Mucosa of stomach (tissue), 1 donor: ENCODE data around the gene DPP9.
"Not testable (repeated sequence)": the region's sequence is repeated elsewhere in the genome, so short reads cannot be mapped to it uniquely, and the experiment has no call there.

ENCODE experiments used
- H3K27me3 ChIP-seq: one replicate; pipeline ENCODE4 v1.7.0; 2013; ENCODE audit warnings: mild to moderate bottlenecking, low read length; ENCODE audit not compliant: control insufficient read depth, insufficient read depth
- H3K36me3 ChIP-seq: one replicate; pipeline ENCODE4 v1.7.0; 2013; ENCODE audit warnings: low read length; ENCODE audit not compliant: control insufficient read depth, insufficient read depth
- H3K4me1 ChIP-seq: one replicate; pipeline ENCODE4 v1.7.0; 2013; ENCODE audit warnings: mild to moderate bottlenecking, low read length; ENCODE audit not compliant: control insufficient read depth, insufficient read depth
- H3K4me3 ChIP-seq: one replicate; pipeline ENCODE4 v1.7.0; 2013; ENCODE audit warnings: low read length
- H3K9ac ChIP-seq: one replicate; pipeline ENCODE4 v1.7.0; 2013; ENCODE audit warnings: mild to moderate bottlenecking, low read length, moderate library complexity
- H3K9me3 ChIP-seq: one replicate; pipeline ENCODE4 v1.7.0; 2013; ENCODE audit warnings: mild to moderate bottlenecking, low read length, moderate library complexity; ENCODE audit not compliant: control insufficient read depth
- donor health status: Pancreatic carcinoma.

Gene DPP9

DNA sequence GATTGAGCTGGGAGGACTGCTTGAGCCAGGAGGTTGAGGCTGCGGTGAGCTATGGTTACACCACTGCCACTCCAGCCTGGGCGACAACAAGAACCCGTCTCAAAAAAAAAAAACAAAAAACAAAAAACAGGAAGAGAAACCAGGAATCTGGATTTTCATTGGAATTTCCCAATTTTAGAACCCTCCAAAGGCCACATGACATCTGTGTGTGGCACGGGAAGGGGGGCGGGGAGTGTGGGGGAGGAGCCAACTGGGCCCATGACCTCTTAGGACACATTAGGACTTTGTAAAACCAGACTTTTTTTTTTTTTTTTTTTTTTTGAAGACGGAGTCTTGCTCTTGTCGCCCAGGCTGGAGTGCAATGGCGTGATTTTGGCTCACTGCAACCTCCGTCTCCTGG lies 32.3 kb downstream of the DPP9 start:
- Histone ChIP-seq H3K9me3 (no peaks in the 10 kb centered on the region), H3K4me3 (no peak overlapping the region), H3K36me3 (peaks cover 7% of the 10 kb centered on the region), H3K4me1 (peaks cover 4% of the 10 kb centered on the region), H3K9ac (no peak overlapping the region), H3K27me3 (no peaks in the 10 kb centered on the region)

DNA sequence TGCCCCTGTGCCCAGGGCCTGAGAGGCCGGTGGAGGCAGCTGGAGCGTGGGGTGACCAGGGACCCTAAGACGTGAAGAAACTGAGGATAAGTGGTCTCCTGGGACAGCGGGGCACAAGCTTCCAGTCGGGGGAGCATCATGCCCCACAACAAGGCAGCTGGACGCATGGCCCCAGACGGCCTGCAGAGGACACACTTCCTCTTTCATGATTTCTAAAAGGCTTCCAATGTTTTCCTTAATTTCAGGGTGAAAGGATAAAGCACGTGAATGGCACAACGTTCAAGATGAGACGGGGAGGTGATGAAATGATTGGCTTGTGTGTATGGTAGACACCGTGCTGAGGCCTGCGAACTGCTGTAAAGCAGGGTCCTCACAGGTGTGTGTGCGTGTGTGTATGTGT lies 33.3 kb downstream of the DPP9 start:
- Histone ChIP-seq H3K4me1 (peaks cover 4% of the 10 kb centered on the region), H3K4me3 (no peak overlapping the region), H3K36me3 (peaks cover 7% of the 10 kb centered on the region), H3K9ac (no peak overlapping the region), H3K9me3 (no peaks in the 10 kb centered on the region), H3K27me3 (no peaks in the 10 kb centered on the region)

DNA sequence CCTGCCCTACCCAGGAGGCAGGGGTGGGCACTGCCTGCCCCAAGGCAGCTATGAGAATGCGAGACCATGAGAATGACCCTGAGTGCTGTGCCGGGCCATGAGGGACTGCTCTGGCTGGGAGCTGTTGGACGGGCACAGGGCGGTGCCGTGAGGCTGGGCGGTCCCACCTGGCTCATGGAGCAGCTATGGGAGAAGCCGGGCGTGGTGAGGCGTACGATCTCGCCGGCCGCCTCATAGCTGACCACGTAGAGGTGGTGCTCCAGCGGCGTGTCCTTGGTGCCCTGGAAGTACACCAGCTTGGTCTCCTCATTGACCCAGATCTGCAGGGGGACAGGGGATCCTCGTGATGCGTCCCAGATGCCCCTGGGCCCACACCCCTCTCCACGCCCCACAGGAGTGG lies 34.2 kb downstream of the DPP9 start:
- Histone ChIP-seq H3K4me3 (no peak overlapping the region), H3K9me3 (no peaks in the 10 kb centered on the region), H3K4me1 (peaks cover 1% of the 10 kb centered on the region), H3K36me3 (peaks cover 9% of the 10 kb centered on the region), H3K27me3 (no peaks in the 10 kb centered on the region), H3K9ac (no peak overlapping the region)

DNA sequence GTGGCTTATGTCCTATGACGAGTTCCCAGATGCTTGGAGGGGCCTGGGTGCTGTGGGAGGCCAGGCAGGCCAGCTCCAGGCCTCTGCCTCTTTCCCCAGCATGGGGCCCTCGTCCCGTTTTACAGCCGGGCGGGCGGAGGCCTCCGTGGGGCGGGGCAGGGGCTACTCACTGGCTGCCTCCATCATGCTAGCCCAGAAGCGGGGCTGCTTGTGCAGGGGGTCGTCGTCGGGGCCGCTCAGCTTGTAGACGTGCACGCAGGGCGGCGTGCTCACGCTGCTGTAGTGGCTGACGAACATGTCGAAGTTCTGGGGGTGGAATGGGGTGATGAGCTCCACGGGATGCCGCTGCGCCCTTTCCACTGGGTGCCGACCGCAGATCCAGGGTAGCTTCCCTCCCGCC lies 35.1 kb downstream of the DPP9 start:
- Histone ChIP-seq H3K4me3 (no peak overlapping the region), H3K9me3 (no peaks in the 10 kb centered on the region), H3K27me3 (no peaks in the 10 kb centered on the region), H3K36me3 (peaks cover 4% of the 10 kb centered on the region), H3K4me1 (no peaks in the 10 kb centered on the region), H3K9ac (no peak overlapping the region)

DNA sequence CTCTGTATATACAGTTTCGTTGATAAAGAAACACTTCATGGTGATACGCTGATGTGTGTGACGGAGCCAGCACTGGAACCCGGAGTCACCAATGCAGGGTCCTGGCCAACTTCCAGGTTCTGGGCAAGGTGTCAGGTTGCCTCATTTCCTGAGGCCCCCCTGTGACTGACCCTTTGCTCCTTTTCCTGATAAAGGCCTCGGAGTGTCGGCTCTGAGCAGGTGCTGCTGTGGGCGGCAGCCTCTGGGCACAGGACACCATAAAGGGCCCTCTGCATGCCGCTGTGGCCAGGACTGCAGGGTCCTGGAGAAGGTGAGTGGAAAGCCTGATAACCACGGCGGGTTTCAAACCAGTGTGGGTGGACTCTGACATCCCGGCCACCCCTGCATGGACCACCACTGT lies 36.2 kb downstream of the DPP9 start:
- Histone ChIP-seq H3K27me3 (no peaks in the 10 kb centered on the region), H3K36me3 (peaks cover 4% of the 10 kb centered on the region), H3K4me3 (no peak overlapping the region), H3K9me3 (no peaks in the 10 kb centered on the region), H3K9ac (no peak overlapping the region), H3K4me1 (no peaks in the 10 kb centered on the region)

DNA sequence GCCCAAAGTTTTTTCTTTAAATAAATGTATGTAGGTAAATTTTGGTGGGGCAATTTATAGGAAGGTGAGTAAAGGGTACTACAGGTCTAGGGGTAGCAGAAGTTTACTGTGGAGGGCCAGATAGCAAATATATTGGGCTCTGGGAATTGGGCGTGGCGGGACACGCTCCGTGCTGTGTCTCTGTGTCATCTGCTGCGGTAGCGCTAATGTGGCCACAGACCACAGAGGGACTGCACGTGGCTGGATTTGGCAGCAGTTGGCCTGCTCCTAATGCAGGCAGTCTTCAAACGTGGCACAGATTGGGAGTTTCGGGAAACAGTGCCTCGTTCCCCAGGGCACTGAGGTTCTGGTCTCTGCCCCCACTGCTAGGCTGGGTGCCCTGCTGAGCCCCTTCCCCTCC lies 36.9 kb downstream of the DPP9 start:
- Histone ChIP-seq H3K4me1 (no peaks in the 10 kb centered on the region), H3K9me3 (no peaks in the 10 kb centered on the region), H3K9ac (no peak overlapping the region), H3K4me3 (no peak overlapping the region), H3K36me3 (peaks cover 7% of the 10 kb centered on the region), H3K27me3 (no peaks in the 10 kb centered on the region)

DNA sequence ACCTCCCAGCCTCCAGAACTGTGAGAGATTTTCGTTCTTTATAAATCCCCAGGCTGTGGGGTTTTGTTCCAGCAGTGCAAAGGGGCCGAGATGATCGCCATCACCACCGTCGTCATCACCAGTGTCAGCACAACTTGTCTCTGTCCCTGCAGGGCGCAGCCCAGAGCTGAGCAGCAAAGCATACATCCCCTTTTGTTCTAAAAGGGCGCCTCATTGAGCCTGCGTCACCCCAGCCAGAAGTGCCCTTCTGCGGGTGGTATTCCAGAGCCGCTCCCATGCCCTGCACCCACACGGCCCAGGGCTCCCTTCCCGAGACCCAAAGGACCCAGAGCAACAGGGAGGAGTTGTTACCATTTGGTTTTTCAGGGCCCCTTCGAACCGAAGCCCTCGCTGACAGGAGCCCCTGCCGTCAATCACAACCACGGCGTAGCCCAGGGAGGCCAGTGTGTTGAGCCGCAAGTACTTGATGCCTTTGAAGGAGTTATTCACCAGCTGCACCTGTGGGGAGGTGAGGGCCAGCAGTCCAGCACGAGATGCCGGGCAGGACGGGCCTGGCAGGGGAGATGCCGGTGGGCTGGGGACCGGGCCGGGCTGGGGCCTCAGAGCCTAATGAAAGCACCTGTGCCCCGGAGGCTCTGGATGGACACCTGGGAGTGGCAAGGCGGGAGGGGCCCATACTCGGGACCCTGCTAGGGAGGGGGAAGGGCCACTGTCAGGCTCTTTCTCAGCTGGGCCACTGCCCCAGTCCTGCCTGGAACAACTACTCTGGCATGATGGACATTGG lies 39.1 kb downstream of the DPP9 start:
- Histone ChIP-seq H3K27me3 (no peaks in the 10 kb centered on the region), H3K9ac (no peak overlapping the region), H3K4me1 (no peaks in the 10 kb centered on the region), H3K9me3 (no peaks in the 10 kb centered on the region), H3K36me3 (peaks cover 7% of the 10 kb centered on the region), H3K4me3 (no peak overlapping the region)

DNA sequence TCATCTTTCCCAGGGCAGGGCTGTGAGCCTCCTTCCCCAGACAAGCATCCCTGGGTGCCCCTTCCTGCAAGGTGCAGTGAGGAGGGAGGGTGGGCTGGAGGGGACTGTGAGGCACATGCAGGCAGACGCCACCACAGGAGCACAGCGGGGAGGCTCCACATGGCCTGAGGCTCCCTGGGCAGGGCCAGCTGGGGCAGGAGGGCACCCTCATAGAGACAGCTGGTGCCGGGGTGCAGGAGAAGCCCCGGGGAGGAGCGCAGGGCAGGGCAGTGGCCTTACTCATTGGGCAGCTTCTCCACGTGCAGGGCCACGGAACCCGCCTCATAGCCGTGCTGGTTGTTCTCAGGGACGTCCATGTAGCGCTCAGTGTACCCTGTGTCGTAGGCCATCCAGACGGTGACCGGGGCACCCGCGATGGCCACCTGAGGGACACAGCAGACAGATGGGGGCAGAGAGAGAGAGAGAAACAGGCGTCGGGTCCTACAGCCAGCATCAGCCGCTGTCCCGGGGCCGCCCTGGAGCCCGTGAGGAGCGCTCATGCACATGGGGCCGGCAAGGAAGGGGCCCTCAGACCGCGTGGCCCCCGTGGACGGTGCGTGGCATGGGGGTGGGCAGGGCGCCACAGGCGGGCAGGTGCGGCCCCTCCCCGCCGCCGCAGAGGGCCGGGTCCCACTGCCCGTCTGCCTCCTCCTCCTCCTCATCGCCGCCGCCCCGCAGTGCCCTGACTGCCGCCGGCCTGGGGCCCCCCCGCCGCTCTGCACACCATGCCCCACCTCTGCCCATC lies 41.0 kb downstream of the DPP9 start:
- Histone ChIP-seq H3K9ac (no peak overlapping the region), H3K36me3 (peaks cover 7% of the 10 kb centered on the region), H3K27me3 (no peaks in the 10 kb centered on the region), H3K4me1 (no peaks in the 10 kb centered on the region), H3K9me3 (no peaks in the 10 kb centered on the region), H3K4me3 (no peak overlapping the region)

DNA sequence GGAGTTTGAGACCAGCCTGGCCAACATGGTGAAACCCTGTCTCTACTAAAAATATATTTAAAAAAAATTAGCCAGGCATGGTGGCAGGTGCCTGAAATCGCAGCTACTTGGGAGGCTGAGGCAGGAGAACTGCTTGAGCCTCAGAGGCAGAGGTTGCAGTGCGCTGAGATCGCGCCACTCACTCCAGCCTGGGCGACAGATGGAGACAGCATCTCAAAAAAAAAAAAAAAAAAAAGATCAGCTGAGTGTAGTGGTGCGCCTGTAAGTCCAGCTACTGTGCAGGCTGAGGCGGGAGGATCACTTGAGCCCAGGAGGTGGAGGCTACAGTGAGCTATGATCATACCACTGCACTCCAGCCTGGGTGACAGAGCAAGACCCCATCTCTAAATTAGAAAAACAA lies 43.6 kb downstream of the DPP9 start:
- H3K4me1 ChIP-seq, H3K9ac ChIP-seq, H3K27me3 ChIP-seq, H3K9me3 ChIP-seq, H3K4me3 ChIP-seq, H3K36me3 ChIP-seq: not testable (repeated sequence)

DNA sequence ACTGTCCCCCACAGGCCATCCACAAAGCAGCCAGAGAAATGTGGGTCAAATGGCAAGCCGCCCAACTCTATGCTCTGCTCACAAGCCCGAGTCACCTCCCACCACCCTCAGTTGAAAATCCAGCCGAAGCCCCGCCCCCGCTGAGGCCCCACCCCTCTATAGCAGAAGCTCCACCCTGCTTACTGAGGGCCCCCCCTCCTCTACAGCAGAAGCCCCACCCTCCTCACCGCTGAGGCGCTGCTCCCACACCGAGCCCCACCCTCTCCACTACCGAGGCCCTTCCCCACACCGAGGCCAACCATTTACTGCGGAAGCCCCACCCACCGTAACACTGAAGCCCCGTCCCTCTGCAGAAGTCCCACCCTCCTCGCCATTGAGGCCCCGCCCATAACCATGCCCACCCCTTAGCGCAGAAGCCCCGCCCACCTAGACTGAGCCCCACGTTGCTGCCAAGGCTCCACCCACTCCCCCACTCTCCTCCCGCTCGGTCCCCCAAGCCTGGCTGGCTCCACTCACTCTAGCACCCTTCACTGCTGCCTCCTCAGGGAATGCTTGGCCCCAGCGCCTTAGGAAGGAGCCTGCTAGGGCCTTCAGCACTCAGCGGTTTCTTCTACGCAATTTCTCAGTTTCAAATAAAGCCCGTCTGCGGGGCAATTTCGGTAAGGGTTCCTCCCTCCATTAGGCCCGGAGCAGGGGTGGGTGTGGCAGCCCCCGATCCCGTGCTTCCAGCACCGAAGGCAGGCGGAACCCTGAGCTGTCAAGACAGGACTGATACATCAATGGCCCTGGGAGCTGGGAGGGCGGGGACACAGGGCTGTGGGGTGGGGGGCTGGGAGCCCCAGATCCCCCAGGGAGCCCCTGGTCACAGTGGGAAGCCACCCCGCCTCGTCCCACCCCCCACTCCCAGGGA lies 44.5 kb downstream of the DPP9 start:
- no peaks in the 10 kb centered on the region for H3K9me3 ChIP-seq
- H3K4me3 ChIP-seq, result no peak overlapping the region
- H3K4me1 ChIP-seq, result no peaks in the 10 kb centered on the region
- no peak overlapping the region for H3K9ac ChIP-seq
- peaks cover 3% of the 10 kb centered on the region for H3K36me3 ChIP-seq
- no peaks in the 10 kb centered on the region for H3K27me3 ChIP-seq

DNA sequence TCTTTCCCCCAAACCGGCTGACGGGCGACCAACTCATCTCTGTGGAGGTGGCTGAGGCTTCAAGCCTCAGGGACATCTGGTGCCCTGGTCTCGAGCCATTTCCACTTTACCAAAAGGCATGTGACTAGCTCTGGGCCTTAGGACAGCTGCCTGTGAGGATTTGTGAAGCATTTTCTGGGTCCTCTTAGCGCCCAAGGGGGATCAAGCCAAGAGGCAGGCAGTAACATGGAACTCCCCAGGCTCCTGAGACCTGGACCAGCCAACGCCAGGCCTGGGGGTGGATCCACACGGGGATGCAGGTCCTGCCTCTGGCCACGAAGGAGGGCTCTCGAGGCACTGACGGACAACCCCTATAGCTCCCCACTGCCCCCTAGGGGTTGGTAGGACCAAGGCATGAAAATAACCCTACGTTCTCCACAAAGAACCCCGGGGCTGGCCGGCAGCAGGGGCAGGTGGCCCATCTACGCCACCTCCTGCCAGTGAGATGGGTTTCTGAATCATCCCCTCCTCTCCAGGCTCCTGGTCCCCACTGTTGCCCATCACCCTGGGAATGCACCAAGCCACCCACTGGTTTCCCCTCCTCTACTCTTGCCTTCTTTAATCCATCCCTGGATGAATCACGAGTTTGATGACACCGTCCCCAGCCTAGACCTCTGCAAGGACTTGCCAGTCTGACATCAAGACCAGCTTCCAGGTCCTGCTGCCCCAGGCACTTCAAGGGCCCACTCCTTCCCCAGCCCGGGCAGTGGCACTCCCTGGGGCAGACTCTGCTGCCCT lies 46.5 kb downstream of the DPP9 start:
- Histone ChIP-seq H3K36me3 (peaks cover under 1% of the 10 kb centered on the region), H3K9me3 (no peaks in the 10 kb centered on the region), H3K4me1 (no peaks in the 10 kb centered on the region), H3K9ac (no peak overlapping the region), H3K27me3 (no peaks in the 10 kb centered on the region), H3K4me3 (no peak overlapping the region)
